DOHH2 (cell line): ENCODE results near the gene PANX2.

ENCODE experiments used
- H3F3A ChIP-seq: fragments of 200-600 bp; sonication (generic), shearing (Covaris generic); 2 replicates; pipeline ENCODE4 v1.6.0; 2016; ENCODE audit warnings: antibody characterized with exemption, mild to moderate bottlenecking; ENCODE audit not compliant: control insufficient read depth, insufficient read depth
- H3K27ac ChIP-seq: fragments of 200-600 bp; sonication (generic); 2 replicates; pipeline ENCODE4 v1.5.1; 2014; ENCODE audit warnings: low read depth, mild to moderate bottlenecking, low read length, moderate library complexity
- H3K27me3 ChIP-seq: fragments of 200-600 bp; sonication (generic); 2 replicates; pipeline ENCODE4 v1.6.1; 2014; ENCODE audit warnings: mild to moderate bottlenecking, low read length, mixed read lengths; ENCODE audit not compliant: control insufficient read depth
- H3K36me3 ChIP-seq: fragments of 200-600 bp; sonication (generic); 2 replicates; pipeline ENCODE4 v1.6.1; 2014; ENCODE audit warnings: mild to moderate bottlenecking, low read length, moderate library complexity, mixed read lengths; ENCODE audit not compliant: control insufficient read depth
- H3K4me1 ChIP-seq: fragments of 200-600 bp; sonication (generic); 2 replicates; pipeline ENCODE4 v1.6.1; 2014; ENCODE audit warnings: mild to moderate bottlenecking, low read length, mixed read lengths; ENCODE audit not compliant: control insufficient read depth
- H3K4me2 ChIP-seq: fragments of 200-600 bp; sonication (generic); 2 replicates; pipeline ENCODE4 v1.6.0; 2014; ENCODE audit warnings: mild to moderate bottlenecking, low read length, moderate library complexity
- H3K4me3 ChIP-seq: fragments of 200-600 bp; sonication (generic); 2 replicates; pipeline ENCODE4 v1.5.1; 2014; ENCODE audit warnings: mild to moderate bottlenecking, low read length, mixed read lengths
- H3K79me2 ChIP-seq: fragments of 200-600 bp; sonication (generic); 2 replicates; pipeline ENCODE4 v1.6.1; 2014; ENCODE audit warnings: mild to moderate bottlenecking, low read length, mixed read lengths; ENCODE audit not compliant: control insufficient read depth
- H3K9me2 ChIP-seq: fragments of 200-600 bp; sonication (generic); replicated peaks from 2 replicates; pipeline ENCODE4 v1.6.1; 2014; ENCODE audit warnings: mild to moderate bottlenecking, low read length, mixed read lengths; ENCODE audit not compliant: control insufficient read depth
- H3K9me3 ChIP-seq: fragments of 200-600 bp; sonication (generic); 2 replicates; pipeline ENCODE4 v1.6.1; 2014; ENCODE audit warnings: antibody characterized with exemption, low read length, mixed read lengths; ENCODE audit not compliant: control insufficient read depth, insufficient read depth
- H4K20me1 ChIP-seq: fragments of 200-600 bp; sonication (generic); 2 replicates; pipeline ENCODE4 v1.6.0; 2014; ENCODE audit warnings: low read depth, mild to moderate bottlenecking, antibody characterized with exemption, low read length, moderate library complexity; ENCODE audit not compliant: control insufficient read depth, insufficient read depth
- CTCF ChIP-seq: fragments of 200-600 bp; sonication (generic); IDR thresholded peaks from one replicate; pipeline ENCODE4 v1.5.1; 2014; ENCODE audit warnings: antibody characterized with exemption, mild to moderate bottlenecking, low read depth, low read length; ENCODE audit not compliant: poor library complexity, severe bottlenecking
- EZH2phosphoT487 ChIP-seq: fragments of 200-600 bp; sonication (generic); IDR thresholded peaks from 2 replicates; pipeline ENCODE4 v1.6.1; 2017; ENCODE audit warnings: borderline replicate concordance, mild to moderate bottlenecking, antibody characterized with exemption, low read length, moderate library complexity, mixed read lengths

Gene PANX2

GRCh38 chr22:50157709-50158375 is 12.7 kb upstream of the PANX2 start:
- Histone ChIP-seq H3K9me2 (no peaks in the 10 kb centered on the region), H3K4me1 (peaks cover 1% of the 10 kb centered on the region), H3F3A (no peaks in the 10 kb centered on the region), H3K79me2 (no peaks in the 10 kb centered on the region), H3K4me3 (no peak overlapping the region), H4K20me1 (no peaks in the 10 kb centered on the region), H3K36me3 (no peaks in the 10 kb centered on the region), H3K27me3 (peaks cover 22% of the 10 kb centered on the region), H3K27ac (no peak overlapping the region), H3K4me2 (no peak overlapping the region), H3K9me3 (no peaks in the 10 kb centered on the region)
- TF ChIP-seq EZH2phosphoT487 (no peak), CTCF (no peak)

- Histone ChIP-seq H3K79me2 (no peaks in the 10 kb centered on the region), H3K36me3 (no peaks in the 10 kb centered on the region), H4K20me1 (no peaks in the 10 kb centered on the region), H3F3A (no peaks in the 10 kb centered on the region), H3K4me3 (no peak overlapping the region), H3K27me3 (peaks cover 22% of the 10 kb centered on the region), H3K9me2 (no peaks in the 10 kb centered on the region), H3K4me1 (peaks cover 9% of the 10 kb centered on the region), H3K4me2 (no peak overlapping the region), H3K9me3 (no peaks in the 10 kb centered on the region), H3K27ac (no peak overlapping the region)
- TF ChIP-seq EZH2phosphoT487 (no peak), CTCF (no peak)
These were observed 9.6 kb upstream of the PANX2 start for GRCh38 chr22:50160947-50161346.

- Histone ChIP-seq H3K4me1 (peaks cover 9% of the 10 kb centered on the region), H3K79me2 (no peaks in the 10 kb centered on the region), H4K20me1 (no peaks in the 10 kb centered on the region), H3K9me3 (no peaks in the 10 kb centered on the region; the same call in 1 of the 2 replicates), H3K4me3 (no peak overlapping the region), H3K36me3 (no peaks in the 10 kb centered on the region), H3K4me2 (no peak overlapping the region), H3K9me2 (no peaks in the 10 kb centered on the region), H3F3A (no peaks in the 10 kb centered on the region), H3K27me3 (peaks cover 22% of the 10 kb centered on the region), H3K27ac (no peak overlapping the region)
- TF ChIP-seq EZH2phosphoT487 (no peak), CTCF (no peak)
These were observed 8.8 kb upstream of the PANX2 start for GRCh38 chr22:50161508-50162390.
